ENCODE measurements around the gene ITGB4. TPM values are rescaled to one million over a fixed set of nuclear protein-coding genes. Genes with fewer than 3 reads are reported as not detected.

Gene ITGB4
- total RNA-seq, 1 experiment from 2014 or later: 568 TPM

DNA sequence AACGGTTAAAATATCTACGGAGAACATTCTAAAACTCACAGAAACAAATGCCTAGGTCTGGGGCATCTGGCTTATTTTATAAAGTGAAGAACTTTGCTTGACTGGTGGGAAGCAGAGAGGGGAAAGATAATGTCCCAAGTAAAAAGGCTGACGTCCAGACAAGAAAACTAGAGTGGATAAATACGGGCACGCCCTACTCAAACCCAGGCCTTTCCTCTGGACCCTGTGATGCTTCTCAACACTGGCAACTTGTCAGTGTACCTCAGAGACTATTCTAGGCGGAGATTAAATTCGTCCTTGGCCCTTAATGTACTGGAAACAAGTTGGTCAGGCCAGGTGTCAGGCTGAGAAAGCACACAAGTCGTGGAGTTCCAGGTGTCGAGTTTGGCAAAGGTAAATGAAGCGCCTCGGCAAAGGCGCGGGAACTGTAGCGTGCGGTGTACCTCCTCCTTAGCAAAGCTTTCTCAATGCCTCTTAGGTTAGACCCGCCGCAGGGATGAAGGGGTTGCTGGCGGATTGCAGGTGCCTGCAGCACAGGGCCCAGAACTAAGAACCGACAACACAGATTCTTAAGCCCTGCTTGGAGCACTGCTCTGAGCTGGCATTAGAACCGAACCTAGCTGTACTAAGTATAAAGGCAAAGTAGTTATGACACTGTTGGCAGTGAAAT, 62.7 kb downstream of the ITGB4 start (continued):
- TF ChIP-seq ZFX (IDR thresholded peaks at IDR 0.05): no peak
- no peak for TF ChIP-seq CBX3 (IDR thresholded peaks at IDR 0.05; ENCODE audit: low read depth)
- TF ChIP-seq FOSL1 (IDR thresholded peaks at IDR 0.05; ENCODE audit: low read depth): no peak
- TF ChIP-seq ELF1 (IDR thresholded peaks at IDR 0.05; ENCODE audit: borderline replicate concordance, low read depth): no peak
- no peak for TF ChIP-seq SRF (IDR thresholded peaks at IDR 0.05; ENCODE audit: low read depth)
- TF ChIP-seq, protein P1, sequence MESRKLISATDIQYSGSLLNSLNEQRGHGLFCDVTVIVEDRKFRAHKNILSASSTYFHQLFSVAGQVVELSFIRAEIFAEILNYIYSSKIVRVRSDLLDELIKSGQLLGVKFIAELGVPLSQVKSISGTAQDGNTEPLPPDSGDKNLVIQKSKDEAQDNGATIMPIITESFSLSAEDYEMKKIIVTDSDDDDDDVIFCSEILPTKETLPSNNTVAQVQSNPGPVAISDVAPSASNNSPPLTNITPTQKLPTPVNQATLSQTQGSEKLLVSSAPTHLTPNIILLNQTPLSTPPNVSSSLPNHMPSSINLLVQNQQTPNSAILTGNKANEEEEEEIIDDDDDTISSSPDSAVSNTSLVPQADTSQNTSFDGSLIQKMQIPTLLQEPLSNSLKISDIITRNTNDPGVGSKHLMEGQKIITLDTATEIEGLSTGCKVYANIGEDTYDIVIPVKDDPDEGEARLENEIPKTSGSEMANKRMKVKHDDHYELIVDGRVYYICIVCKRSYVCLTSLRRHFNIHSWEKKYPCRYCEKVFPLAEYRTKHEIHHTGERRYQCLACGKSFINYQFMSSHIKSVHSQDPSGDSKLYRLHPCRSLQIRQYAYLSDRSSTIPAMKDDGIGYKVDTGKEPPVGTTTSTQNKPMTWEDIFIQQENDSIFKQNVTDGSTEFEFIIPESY (IDR thresholded peaks at IDR 0.05; ENCODE audit: extremely low read depth, insufficient replicate concordance, low read length): no peak
- no peak for TF ChIP-seq JUND (IDR thresholded peaks at IDR 0.05)
- no peak for TF ChIP-seq POLR2A (IDR thresholded peaks at IDR 0.05; ENCODE audit: borderline replicate concordance, extremely low read depth, insufficient read depth, insufficient read length)
- TF ChIP-seq, protein P2, sequence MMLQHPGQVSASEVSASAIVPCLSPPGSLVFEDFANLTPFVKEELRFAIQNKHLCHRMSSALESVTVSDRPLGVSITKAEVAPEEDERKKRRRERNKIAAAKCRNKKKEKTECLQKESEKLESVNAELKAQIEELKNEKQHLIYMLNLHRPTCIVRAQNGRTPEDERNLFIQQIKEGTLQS (IDR thresholded peaks at IDR 0.05): no peak

DNA sequence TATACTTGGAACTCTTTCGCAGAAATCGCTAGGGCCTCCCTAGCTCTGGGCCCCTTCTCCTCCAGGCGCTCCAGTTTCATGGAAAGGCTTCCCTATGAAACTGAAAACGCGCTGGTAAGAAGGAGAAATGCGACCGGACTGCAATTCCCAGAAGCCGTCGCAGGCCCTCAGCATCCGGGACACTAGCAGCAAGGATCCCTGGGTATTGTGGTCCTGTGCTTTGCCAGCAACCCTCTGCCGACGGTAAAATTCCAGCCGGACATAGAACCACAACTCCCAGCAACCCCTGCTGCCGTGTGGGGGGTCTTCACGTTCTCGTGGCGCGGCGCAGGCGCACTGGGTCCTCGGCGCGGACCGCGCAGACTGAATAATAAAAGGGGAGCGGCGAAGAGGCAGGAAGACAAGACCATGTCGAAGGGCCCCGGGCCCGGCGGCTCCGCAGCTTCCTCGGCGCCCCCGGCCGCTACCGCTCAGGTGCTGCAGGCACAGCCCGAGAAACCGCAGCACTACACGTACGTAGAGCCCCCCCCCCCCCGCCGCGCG, 63.3 kb downstream of the ITGB4 start, which contains the start of gene UNK:
Gene UNK (plus strand): TSS at position 334 of the 543 bp plus-strand sequence. CDS start 75 bp downstream, at position 409.
- Histone ChIP-seq H3K27ac (ENCODE audit: low read depth, low read length) (peak within 1 kb of the TSS; percentile 99), H4K20me1 (ENCODE audit: insufficient read depth) (no peaks in the 10 kb centered on the region), H2AFZ (ENCODE audit: low read depth, low read length, poor library complexity, severe bottlenecking) (peak within 1 kb of the TSS; percentile 74), H3K4me2 (ENCODE audit: low read length) (peak within 1 kb of the TSS; percentile 92), H3K9me3 (ENCODE audit: control insufficient read depth in 1 of 2, insufficient read depth in 1 of 2, low read depth in 1 of 2, low read length in 2 of 2) (no peaks in the 10 kb centered on the region), H3K9me2 (ENCODE audit: insufficient read depth) (no peaks in the 10 kb centered on the region), H3K27me3 (ENCODE audit: insufficient read depth, low read length) (no peaks in the 10 kb centered on the region), H3K79me2 (ENCODE audit: insufficient read depth, low read length) (peaks cover 43% of the 10 kb centered on the region), H3K36me3 (ENCODE audit: control insufficient read depth in 1 of 2, insufficient read depth in 2 of 2, low read length in 2 of 2) (no peaks in the 10 kb centered on the region), H3K4me3 (replicated peaks in 1 of 2; ENCODE audit: low read depth in 1 of 2, low read length in 2 of 2) (peak within 1 kb of the TSS; percentile 55 to 71), H3K9ac (ENCODE audit: low read length) (peak within 1 kb of the TSS; percentile 97), H3K4me1 (ENCODE audit: control insufficient read depth in 1 of 2, insufficient read depth in 2 of 2, low read length in 2 of 2) (peaks cover 40 to 65% of the 10 kb centered on the region in 2 experiments)
- ATAC-seq (peak; percentile 78), DNase-seq (ENCODE audit: low read depth, low spot score) (peak; percentile 100)
- ChIA-PET RAD21 (ENCODE audit: low non-redundant PET in 1 of 2, low total read pairs in 2 of 2, uncharacterized antibody in 2 of 2, unreplicated experiment in 2 of 2) (interaction anchor here in 1 of 2 experiments (0.7 kb wide), 1 partner anchor 42 kb away, joined by 4 read pairs; no protein-coding TSS in a partner anchor), POLR2A (interaction anchor here (0.7 to 1.8 kb wide), 8 partner anchors 19 to 998 kb away, joined by 3 to 8 read pairs (median 4); partner anchors contain the start of genes GALK1 and WBP2), CTCF (interaction anchor here (1.4 to 1.8 kb wide), 2 partner anchors 43 to 91 kb away, joined by 4 to 6 read pairs; no protein-coding TSS in a partner anchor)
- no TSS peak for BruUV-seq (replicated peaks)
- intact Hi-C loops (cut with micrococcal nuclease): loop anchor here (2.0 kb wide), 1 partner anchor 60 kb away; the partner anchor contains the start of gene UNC13D
- TF ChIP-seq, protein P1 (IDR thresholded peaks at IDR 0.05; ENCODE audit: extremely low read depth, insufficient replicate concordance, low read length): peak; percentile 88
- no peak for TF ChIP-seq ZNF274 (IDR thresholded peaks at IDR 0.05; ENCODE audit: low read depth, low read length)
- no peak for TF ChIP-seq ZFX (IDR thresholded peaks at IDR 0.05)
- TF ChIP-seq EZH2 (IDR thresholded peaks at IDR 0.05): no peak
- peak; percentile 32 for TF ChIP-seq TCF7L2 (IDR thresholded peaks at IDR 0.05; ENCODE audit: borderline replicate concordance, extremely low read depth, insufficient read depth, insufficient read length)
- TF ChIP-seq FOSL1 (IDR thresholded peaks at IDR 0.05; ENCODE audit: low read depth): no peak
- TF ChIP-seq POLR2AphosphoS5 (IDR thresholded peaks at IDR 0.05; ENCODE audit: low read depth, low read length): peak; percentile 63
- TF ChIP-seq, protein P3, sequence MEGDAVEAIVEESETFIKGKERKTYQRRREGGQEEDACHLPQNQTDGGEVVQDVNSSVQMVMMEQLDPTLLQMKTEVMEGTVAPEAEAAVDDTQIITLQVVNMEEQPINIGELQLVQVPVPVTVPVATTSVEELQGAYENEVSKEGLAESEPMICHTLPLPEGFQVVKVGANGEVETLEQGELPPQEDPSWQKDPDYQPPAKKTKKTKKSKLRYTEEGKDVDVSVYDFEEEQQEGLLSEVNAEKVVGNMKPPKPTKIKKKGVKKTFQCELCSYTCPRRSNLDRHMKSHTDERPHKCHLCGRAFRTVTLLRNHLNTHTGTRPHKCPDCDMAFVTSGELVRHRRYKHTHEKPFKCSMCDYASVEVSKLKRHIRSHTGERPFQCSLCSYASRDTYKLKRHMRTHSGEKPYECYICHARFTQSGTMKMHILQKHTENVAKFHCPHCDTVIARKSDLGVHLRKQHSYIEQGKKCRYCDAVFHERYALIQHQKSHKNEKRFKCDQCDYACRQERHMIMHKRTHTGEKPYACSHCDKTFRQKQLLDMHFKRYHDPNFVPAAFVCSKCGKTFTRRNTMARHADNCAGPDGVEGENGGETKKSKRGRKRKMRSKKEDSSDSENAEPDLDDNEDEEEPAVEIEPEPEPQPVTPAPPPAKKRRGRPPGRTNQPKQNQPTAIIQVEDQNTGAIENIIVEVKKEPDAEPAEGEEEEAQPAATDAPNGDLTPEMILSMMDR (IDR thresholded peaks at IDR 0.05 in 2 of 3, conservative IDR thresholded peaks at IDR 0.05 in 1 of 3; ENCODE audit: borderline replicate concordance in 1 of 3, insufficient read depth in 1 of 3, low read depth in 2 of 3, low read length in 2 of 3): no peak
- no peak for TF ChIP-seq SRF (IDR thresholded peaks at IDR 0.05; ENCODE audit: low read depth)
